NCI-H128 (cell line): ENCODE results near the gene OAT.
"Not testable (repeated sequence)": the region's sequence is repeated elsewhere in the genome, so short reads cannot be mapped to it uniquely, and the experiment has no call there.

Experiments
- DNase-seq: peaks from one replicate; lab custom pipeline; 2025; ENCODE audit not compliant: unreplicated experiment; lab: John Stamatoyannopoulos, UW

The OAT gene

DNA sequence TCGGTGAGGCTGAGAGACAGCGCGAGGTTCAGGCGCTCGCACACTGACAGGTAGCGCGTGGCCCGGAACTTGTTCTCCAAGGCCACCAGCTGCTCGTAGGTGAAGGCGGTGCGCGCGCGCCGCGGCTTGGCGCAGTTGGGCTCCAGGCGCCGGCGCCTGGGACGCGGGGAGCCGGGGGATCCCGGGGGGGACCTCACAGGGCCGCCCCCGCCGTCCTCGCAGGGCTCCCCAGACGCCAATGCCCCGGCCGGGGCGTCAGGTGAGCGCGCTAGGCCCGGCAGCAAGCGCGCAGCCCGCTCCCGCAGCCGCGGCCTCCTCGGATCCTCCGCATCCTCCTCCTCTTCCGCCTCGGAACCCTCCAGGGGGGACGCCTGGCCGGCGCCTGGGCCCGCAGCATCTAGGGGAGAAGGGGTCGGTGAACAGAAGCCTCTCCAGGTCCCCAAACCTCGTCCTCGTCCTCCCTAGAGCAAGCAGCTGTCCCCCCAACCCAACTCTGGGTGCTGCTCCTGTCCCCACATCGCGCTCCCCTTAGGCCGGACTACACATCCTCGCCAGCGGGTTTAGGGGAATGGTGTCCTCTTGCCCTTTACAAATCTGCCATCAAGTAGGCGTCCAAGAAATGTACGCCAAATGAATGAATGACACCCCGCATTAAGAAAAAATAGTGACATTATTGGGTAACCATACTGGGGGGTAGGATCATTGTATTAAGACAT lies 29.2 kb upstream of the OAT start:
- DNase-seq = peak; percentile 1

DNA sequence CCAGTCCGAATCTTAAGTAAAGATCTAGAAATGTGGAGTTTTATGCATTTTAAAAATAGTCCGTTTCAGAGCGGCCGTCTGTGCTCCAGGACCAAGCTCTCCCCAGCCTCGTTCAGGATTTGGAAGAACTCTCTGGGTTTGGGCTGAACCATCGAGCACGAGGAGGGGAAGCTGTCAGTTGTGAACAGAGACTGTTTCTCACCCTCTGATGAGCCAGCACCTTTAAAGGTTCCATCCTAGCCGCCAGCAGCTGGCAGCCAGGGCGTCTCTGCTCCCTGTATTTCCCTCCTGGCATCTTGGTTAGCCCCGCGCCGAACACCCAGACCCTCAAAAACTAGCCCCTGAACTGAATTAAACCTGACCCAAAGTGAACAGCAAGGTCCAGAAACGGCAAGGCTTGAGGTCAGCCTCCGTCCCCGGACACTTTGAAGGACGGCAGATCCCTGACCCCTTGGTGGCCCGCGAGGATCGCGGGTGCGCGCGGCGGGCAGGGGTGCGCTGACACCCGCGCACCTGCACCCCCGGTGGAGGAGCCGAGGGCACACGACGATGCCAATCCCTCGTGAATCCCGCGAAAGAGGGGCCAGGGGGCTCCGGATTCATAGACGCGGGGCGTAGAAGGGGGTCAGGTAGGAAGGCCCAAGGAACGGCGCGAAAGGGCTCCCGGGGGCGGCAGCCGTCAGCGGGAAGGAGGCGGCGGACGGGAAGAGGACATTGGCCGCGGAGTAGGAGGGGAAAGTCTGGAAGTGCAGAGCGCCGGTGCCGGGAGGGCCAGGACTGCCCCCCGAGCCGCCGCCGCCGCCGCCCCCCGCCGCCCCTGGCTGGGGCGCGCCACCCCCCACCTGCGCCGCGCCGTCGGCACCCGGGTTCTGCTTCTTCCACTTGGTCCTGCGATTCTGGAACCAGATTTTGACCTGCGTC lies 28.4 kb upstream of the OAT start:
- no peak for DNase-seq

- not testable (repeated sequence) for DNase-seq
Measured at GRCh38 chr10:124441694-124442093, 23.0 kb upstream of the OAT start.

GRCh38 chr10:124436191-124436638 lies 17.5 kb upstream of the OAT start:
- DNase-seq = no peak

- not testable (repeated sequence) for DNase-seq
Measured at GRCh38 chr10:124435683-124436082, 17.0 kb upstream of the OAT start.

DNA sequence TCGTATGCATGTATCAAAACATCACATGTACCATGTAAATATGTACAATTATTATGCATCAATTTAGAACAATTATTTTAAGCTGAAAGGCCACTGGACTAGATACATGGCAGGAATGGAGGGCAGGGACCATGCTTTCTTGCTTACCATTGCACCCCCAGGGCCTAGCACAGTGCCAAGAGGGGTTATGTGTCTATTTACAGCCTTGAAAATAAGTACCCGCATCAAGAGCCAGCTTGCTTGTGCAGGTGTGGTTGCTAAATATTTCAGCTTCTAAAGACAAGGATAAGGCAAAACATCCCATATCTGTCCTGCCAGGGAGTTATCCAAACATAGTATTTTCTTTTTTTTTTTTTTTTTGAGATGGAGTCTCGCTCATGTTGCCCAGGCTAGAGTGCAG lies 14.7 kb upstream of the OAT start:
- DNase-seq = no peak

DNA sequence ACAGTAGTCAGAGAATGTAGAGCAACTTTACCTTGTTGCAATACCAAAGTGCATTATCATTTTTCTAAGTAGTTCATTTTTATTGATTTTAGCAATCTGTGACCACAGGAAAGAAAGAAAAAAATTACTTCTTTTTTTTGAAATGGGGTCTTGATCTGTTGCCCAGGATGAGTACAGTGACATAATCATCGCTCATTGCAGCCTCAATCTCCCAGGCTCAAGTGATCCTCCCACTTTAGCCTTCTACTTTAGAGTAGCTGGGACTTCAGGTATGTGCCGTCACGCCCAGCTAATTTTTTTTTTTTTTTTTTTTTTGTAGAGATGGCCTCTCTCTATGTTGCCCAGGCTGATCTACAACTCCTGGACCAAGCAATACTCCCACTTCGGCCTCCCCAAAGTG lies 11.4 kb upstream of the OAT start:
- DNase-seq = no peak

DNA sequence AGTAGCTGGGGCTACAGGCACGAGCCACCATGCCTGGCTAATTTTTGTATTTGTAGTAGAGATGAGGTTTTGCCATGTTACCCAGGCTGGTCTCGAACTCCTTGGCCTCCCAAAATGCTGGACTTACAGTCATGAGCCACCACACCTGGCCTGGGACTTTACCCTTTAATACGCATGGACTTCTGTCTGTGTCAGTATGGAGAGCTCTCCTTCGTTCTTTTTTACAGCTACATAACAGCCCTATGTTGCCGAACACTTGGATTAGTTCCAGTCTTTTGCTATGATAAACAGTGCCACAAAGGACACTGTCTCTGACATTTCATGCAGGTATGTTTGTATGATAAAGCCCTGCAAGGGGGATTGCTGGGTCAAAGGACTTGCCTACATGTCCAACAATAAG lies 10.9 kb upstream of the OAT start:
- no peak for DNase-seq

DNA sequence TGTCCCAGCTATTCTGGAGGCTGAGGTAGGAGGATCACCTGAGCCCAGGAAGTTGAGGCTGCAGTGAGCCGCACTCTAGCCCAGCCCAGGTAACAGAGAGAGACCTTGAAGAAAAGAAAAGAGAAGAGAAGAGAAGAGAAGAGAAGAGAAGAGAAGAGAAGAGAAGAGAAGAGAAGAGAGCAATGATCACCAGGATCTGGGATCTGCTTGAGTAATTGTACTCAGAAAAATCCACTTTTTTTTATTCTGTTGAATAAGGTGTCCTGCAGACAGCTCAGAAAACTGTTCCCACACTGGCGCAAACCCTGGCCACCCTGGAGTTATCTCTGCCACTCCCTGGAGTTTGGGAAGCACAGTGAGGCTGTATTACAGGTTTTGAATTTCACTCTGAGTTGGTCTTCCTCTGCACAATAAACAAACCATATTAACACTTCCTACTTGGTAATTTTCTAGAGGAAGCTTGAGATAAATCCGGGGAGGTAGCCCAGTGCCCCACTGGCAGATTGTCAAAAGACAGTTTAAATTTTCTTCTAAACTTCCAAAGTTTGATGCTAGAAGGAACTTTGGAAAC lies 9.6 kb upstream of the OAT start:
- no peak for DNase-seq

DNA sequence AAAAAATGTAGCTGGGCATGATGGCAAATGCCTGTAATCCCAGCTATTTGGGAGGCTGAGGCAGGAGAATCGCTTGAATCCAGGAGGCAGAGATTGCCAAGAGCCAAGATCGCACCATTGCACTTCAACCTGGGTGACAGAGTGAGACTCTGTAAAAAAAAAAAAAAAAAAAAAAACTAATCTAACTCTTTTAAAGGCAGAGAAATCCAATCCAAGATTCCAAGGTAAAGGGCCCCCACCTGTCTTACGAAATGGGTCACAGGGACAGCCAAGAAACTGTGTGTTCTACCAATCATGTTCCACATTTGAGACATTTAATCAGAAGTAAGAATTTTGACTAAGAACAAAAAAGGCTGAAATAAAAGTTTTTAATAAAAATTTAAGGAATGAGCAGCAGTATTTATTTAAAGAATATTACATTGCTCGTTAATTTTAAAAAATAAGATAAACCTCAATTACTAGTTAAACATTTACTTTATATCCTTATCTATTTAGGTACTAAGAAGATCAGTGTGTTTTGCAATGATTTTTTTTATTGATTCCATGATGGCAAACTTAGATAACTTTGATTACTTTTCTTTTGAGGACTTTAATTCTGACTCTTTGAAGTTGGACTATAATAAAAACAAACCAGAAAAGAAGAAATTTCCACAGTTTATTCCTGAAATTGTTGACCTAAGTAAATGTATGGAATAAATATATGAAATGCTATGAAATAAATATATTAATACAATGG lies 6.7 kb upstream of the OAT start:
- no peak for DNase-seq

- DNase-seq = no peak
Measured at GRCh38 chr10:124423813-124424212, 5.1 kb upstream of the OAT start.

GRCh38 chr10:124422742-124423141 lies 4.0 kb upstream of the OAT start:
- DNase-seq = no peak

DNA sequence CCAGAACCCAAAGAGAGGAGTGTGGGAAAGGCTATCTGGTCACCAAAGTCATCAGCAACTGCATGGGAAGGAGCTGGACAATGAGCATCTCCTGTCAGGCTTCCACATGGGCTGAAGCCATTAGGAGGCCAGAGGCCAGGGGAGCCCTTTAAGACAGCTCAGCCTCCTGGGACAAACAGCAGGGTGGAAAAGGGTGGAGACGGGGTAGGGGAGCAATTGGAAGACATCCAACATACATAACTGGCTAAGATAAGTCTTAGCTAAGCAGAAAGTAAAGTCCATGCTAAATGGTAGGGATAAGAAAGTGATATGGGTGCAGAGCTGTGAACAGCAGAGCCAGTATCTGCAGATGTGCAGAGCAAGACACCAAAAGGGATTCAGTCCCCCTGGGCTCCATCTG lies 1.5 kb upstream of the OAT start:
- DNase-seq = no peak

DNA sequence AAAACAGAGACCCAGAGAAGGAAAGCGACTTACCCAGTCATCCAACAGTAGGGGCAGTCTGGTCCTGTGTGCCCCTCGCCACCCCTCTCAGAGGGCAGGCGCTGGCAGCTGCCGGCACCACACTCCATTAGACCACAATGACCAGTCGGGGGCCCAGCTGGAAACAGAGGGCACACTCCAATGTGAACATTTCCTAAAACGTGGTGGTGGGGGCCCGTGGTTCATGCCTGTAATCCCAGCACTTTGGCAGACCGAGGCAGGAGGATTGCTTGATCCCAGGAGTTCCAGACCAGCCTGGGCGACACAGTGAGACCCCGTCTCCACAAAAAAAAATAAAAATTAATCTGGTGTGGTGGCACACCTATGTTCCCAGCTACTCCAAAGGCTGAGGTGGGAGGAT lies 912 bp upstream of the OAT start:
- DNase-seq = no peak

- DNase-seq = no peak
Measured at GRCh38 chr10:124417895-124418725, 613 bp downstream of the OAT start.

DNA sequence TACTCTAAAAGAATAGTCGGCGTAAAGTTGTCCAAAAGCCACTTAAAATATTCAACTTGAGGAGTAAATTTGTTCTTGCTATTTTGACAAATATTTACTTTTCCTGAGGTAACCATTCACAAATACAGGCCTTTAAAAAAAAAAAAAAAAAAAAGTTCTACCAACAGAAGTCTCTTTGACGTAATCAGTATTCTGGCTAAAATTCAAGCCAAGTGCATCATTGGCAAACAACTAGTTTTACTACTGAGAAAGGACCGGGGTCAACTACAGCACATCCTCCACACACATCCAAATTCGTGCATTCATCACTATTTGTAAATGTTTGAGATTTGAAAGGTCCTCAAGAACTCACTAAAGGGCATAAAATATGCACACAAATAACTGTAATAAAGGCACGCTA lies 2.0 kb downstream of the OAT start:
- no peak for DNase-seq

DNA sequence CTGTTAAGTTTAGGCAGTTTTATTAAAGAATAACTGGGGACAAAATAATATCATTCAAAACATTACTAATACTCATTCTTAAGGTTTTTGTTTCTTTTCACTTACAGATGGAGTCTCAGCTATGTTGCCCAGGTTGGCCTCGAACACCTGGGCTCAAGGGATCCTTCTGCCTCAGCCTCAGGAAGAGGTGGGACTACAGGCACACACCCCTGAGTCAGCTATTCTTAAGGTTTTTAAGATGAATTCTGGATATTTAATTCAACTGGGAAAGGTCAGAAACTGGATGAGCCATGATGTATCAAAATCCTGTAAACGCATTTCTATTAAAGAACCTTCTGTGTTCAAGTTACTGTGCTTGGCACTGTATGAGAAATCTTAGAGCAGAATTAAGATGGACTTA lies 3.5 kb downstream of the OAT start:
- DNase-seq = no peak

- DNase-seq = no peak
Measured at GRCh38 chr10:124414076-124414475, 4.6 kb downstream of the OAT start.

DNA sequence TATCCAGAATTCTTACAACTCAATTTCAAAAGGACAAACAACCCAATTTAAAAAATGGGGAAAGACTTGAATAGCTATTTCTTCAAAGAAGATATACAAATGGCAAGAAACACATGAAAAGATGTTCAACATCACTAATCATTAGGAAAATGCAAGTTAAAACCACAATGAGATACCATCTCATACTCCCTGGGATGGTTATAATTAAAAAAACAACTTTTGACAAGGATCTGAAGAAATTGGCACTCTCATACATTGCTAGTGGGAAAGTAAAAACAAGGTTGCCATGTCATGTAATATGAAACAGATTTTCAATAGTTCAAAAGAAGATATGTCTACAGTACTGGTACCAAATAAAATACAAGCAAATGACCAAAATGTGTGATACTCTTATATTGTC lies 9.0 kb downstream of the OAT start:
- no peak for DNase-seq

DNA sequence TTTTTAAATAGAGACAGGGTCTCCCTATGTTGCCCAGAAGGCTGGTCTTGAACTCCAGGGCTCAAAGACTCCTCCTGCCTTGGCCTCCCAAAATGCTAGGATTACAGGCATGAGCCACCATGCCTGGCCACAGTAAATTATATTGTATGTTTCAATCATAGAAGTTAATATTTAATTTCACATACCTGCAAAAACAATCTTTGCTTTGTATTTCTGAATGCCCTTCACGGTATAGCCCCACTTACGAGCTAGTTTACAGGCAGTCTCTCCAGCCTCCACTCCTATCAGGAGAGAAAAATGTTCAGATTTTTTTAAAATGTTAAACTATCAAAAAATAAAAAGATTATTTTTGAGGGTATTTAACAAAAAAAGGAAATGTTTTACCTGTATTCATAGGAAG lies 10.4 kb downstream of the OAT start:
- no peak for DNase-seq
